GM18909 (cell line): ENCODE results near the gene RPS6KA2.

Source experiments
- ATAC-seq: cut with Tn5 transposase; IDR thresholded peaks from one replicate; pipeline ENCODE4 v1.9.1; 2021; ENCODE audit warnings: mild to moderate bottlenecking; ENCODE audit not compliant: unreplicated experiment, poor library complexity

Gene RPS6KA2

GRCh38 chr6:166560222-166560621, 66.8 kb downstream of the RPS6KA2 start:
- no peak for ATAC-seq

- ATAC-seq, result no peak
Measured at GRCh38 chr6:166559662-166560061, 67.4 kb downstream of the RPS6KA2 start.

- ATAC-seq, result no peak
Measured at GRCh38 chr6:166559211-166559610, 67.8 kb downstream of the RPS6KA2 start.

GRCh38 chr6:166558156-166559005, 68.7 kb downstream of the RPS6KA2 start:
- ATAC-seq, result no peak

- ATAC-seq, result no peak
Measured at GRCh38 chr6:166556863-166557322, 70.2 kb downstream of the RPS6KA2 start.

- no peak for ATAC-seq
Measured at GRCh38 chr6:166556336-166556735, 70.7 kb downstream of the RPS6KA2 start.

- ATAC-seq, result no peak
Measured at GRCh38 chr6:166555086-166555485, 72.0 kb downstream of the RPS6KA2 start.

GRCh38 chr6:166554316-166554715, 72.7 kb downstream of the RPS6KA2 start:
- ATAC-seq, result no peak

GRCh38 chr6:166553563-166554271, 73.3 kb downstream of the RPS6KA2 start:
- no peak for ATAC-seq

GRCh38 chr6:166552600-166552999, 74.5 kb downstream of the RPS6KA2 start:
- ATAC-seq, result no peak

GRCh38 chr6:166551754-166552495, 75.1 kb downstream of the RPS6KA2 start:
- no peak for ATAC-seq

- ATAC-seq, result no peak
Measured at GRCh38 chr6:166546653-166547052, 80.4 kb downstream of the RPS6KA2 start.

- no peak for ATAC-seq
Measured at GRCh38 chr6:166545156-166546034, 81.7 kb downstream of the RPS6KA2 start.

- ATAC-seq, result no peak
Measured at GRCh38 chr6:166544296-166544605, 82.8 kb downstream of the RPS6KA2 start.

- no peak for ATAC-seq
Measured at GRCh38 chr6:166543603-166544295, 83.3 kb downstream of the RPS6KA2 start.

- ATAC-seq, result no peak
Measured at GRCh38 chr6:166542580-166542912, 84.5 kb downstream of the RPS6KA2 start.

GRCh38 chr6:166541876-166542579, 85.0 kb downstream of the RPS6KA2 start:
- ATAC-seq, result no peak

GRCh38 chr6:166541366-166541765, 85.7 kb downstream of the RPS6KA2 start:
- no peak for ATAC-seq
